T-cell (primary cell): Measurements from ENCODE around the gene REV1. TPM values are rescaled to one million over a fixed set of nuclear protein-coding genes. Genes with fewer than 3 reads are reported as not detected.

Experiments
- ATAC-seq, 4 experiments: fragments of 200-7000 bp in 3 of 4; fragments of 150-1000 bp in 1 of 4; cut with Tn5 transposase; replicated peaks in 1 of 4; 1 replicate in 3 of 4; 2 replicates in 1 of 4; pipeline ENCODE4 v1.10.0; 2021; ENCODE audit warnings: moderate library complexity in 3 of 4, mild to moderate bottlenecking in 2 of 4, moderate number of reproducible peaks in 1 of 4
- CTCF ChIA-PET, 2 donors: fragments of 300-600 bp; sonication (Branson Sonifier 250); formaldehyde crosslinking; loops; one replicate each; lab custom pipeline; 2022; ENCODE audit warnings: antibody characterized with exemption in 2 of 2; lab: Charles Lee
- POLR2A ChIA-PET, 2 donors: fragments of 300-600 bp; sonication (Branson Sonifier 250); formaldehyde crosslinking; loops; one replicate each; lab custom pipeline; 2022; ENCODE audit warnings: antibody characterized with exemption in 2 of 2; lab: Charles Lee
- DNase-seq, 35 experiments: peaks; one replicate each; pipeline versions ENCODE4 v3.0.0 to v3.0.0-alpha.2; 2013 to 2023
- H3K27ac ChIP-seq: one replicate; pipeline ENCODE4 v1.5.1; 2013; ENCODE audit warnings: low read length
- H3K27me3 ChIP-seq, 2 experiments: replicated peaks in 1 of 2; 1 replicate in 1 of 2; 2 replicates in 1 of 2; pipeline versions ENCODE4 v1.6.1 to v1.7.0; 2013; ENCODE audit warnings: low read length in 1 of 2, mixed read lengths in 1 of 2; ENCODE audit not compliant: control insufficient read depth in 2 of 2, insufficient read depth in 2 of 2; ENCODE audit errors: extremely low read depth in 1 of 2
- H3K36me3 ChIP-seq, 2 donors: 1 replicate in 1 of 2; 2 replicates in 1 of 2; pipeline versions ENCODE4 v1.6.1 to v1.7.0; 2013; ENCODE audit warnings: low read length in 1 of 2; ENCODE audit not compliant: control insufficient read depth in 2 of 2, insufficient read depth in 1 of 2; ENCODE audit errors: extremely low read depth in 1 of 2
- H3K4me1 ChIP-seq, 2 experiments: 1 replicate in 1 of 2; 2 replicates in 1 of 2; pipeline versions ENCODE4 v1.6.1 to v1.7.0; 2013; ENCODE audit warnings: low read length in 2 of 2, mixed read lengths in 1 of 2; ENCODE audit not compliant: insufficient read depth in 2 of 2, control insufficient read depth in 1 of 2; ENCODE audit errors: extremely low read depth in 1 of 2
- H3K4me3 ChIP-seq, 2 donors: 1 replicate in 1 of 2; 2 replicates in 1 of 2; pipeline versions ENCODE4 v1.5.1 to v1.7.0; 2013; ENCODE audit warnings: mild to moderate bottlenecking in 2 of 2, low read length in 1 of 2, moderate library complexity in 1 of 2; ENCODE audit not compliant: control insufficient read depth in 1 of 2; ENCODE audit errors: extremely low read depth in 1 of 2
- H3K9me3 ChIP-seq: 2 replicates; pipeline ENCODE4 v1.7.0; 2013
- H3K27ac Mint-ChIP-seq, 2 donors: one replicate each; pipeline ENCODE4 v1.8.0; 2020 to 2021; ENCODE audit warnings: mild to moderate bottlenecking in 2 of 2, mixed read lengths in 2 of 2
- H3K27me3 Mint-ChIP-seq, 2 donors: one replicate each; pipeline ENCODE4 v1.8.0; 2021 to 2022; ENCODE audit warnings: mixed read lengths in 2 of 2
- H3K36me3 Mint-ChIP-seq: one replicate; pipeline ENCODE4 v1.8.0; 2021; ENCODE audit warnings: mixed read lengths
- H3K4me1 Mint-ChIP-seq, 3 donors: one replicate each; pipeline ENCODE4 v1.8.0; 2020 to 2022; ENCODE audit warnings: mixed read lengths in 3 of 3, mild to moderate bottlenecking in 1 of 3
- H3K4me3 Mint-ChIP-seq, 3 donors: one replicate each; pipeline ENCODE4 v1.8.0; 2020 to 2022; ENCODE audit warnings: mild to moderate bottlenecking in 3 of 3, mixed read lengths in 3 of 3, moderate library complexity in 3 of 3
- H3K9me3 Mint-ChIP-seq, 3 donors: one replicate each; pipeline ENCODE4 v1.8.0; 2020 to 2022; ENCODE audit warnings: mixed read lengths in 3 of 3
- whole genome bisulfite sequencing: methylation state at CpG from one replicate; pipeline ENCODE4 v1.1.5; 2013; ENCODE audit warnings: missing lambda C conversion rate; ENCODE audit not compliant: insufficient coverage; 5-methylcytosine and 5-hydroxymethylcytosine counted together
- total RNA-seq, 35 experiments: library from RNA in 6 of 35; stranded (reverse) in 6 of 35; fragments of 120-200 nt in 1 of 35; gene quantifications; one replicate each; pipeline versions ENCODE4 v1.2.1 to v1.2.4 and lab custom pipeline; 2013 to 2026

Gene REV1
- total RNA-seq, 5 donors from 2014 or later (not counting 1 experiment from before 2014, with no cell fraction given): 48.0 to 59.9 (median 50.3) TPM

- Histone ChIP-seq H3K4me1 (no peaks in the 10 kb centered on the region), H3K27ac (no peak overlapping the region), H3K36me3 (peaks cover 2 to 16% of the 10 kb centered on the region in 2 donors), H3K27me3 (no peaks in the 10 kb centered on the region), H3K4me3 (no peak overlapping the region), H3K9me3 (no peaks in the 10 kb centered on the region)
- Mint-ChIP-seq H3K4me1 (peaks cover 4 to 7% (median 4%) of the 10 kb centered on the region in 3 donors), H3K36me3 (peaks cover 21% of the 10 kb centered on the region), H3K27ac (no peak overlapping the region), H3K27me3 (no peaks in the 10 kb centered on the region), H3K9me3 (no peaks in the 10 kb centered on the region), H3K4me3 (no peak overlapping the region)
- DNase-seq (no peak), ATAC-seq (no peak)
- POLR2A ChIA-PET: no interaction called here
- WGBS: 100% methylated on average over 4 of the region's 10 CpGs
- CTCF ChIA-PET: no interaction called here
Observed at GRCh38 chr2:99436874-99437273, 52.9 kb downstream of the REV1 start.

DNA sequence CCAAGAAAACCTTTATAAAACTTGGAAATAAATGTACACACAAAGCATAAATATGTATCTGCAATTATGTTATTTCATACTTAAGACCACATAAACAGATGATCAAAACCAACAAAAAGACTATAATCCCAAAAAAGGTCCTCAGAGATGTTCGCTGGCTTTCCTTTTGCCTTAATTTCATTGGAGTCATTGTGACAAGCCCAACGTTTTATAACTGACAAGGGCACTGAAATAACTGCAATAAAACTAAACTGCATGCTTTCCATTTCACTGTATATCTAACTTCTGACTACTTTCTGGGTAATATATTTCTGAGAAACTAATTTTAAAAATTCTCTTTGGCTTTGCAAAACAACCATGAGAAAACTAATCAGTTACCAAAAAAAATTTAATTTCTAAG lies 56.5 kb downstream of the REV1 start:
- ChIA-PET CTCF (no interaction called here), POLR2A (interaction anchor here in 1 of 2 donors (0.8 kb wide), 1 partner anchor 10 kb away, joined by 3 read pairs; no protein-coding TSS in a partner anchor)
- no peak for DNase-seq
- no peak overlapping the region for H3K27ac ChIP-seq
- H3K4me3 ChIP-seq: no peak overlapping the region
- Mint-ChIP-seq H3K9me3 (no peaks in the 10 kb centered on the region), H3K4me1 (peaks cover 13 to 21% (median 16%) of the 10 kb centered on the region in 3 donors), H3K36me3 (peaks cover 23% of the 10 kb centered on the region), H3K4me3 (no peak overlapping the region), H3K27ac (peak overlapping the region in 1 of 2 donors; percentile 8), H3K27me3 (no peaks in the 10 kb centered on the region)
- H3K36me3 ChIP-seq: peaks cover 7 to 10% of the 10 kb centered on the region in 2 donors
- ATAC-seq: no peak
- H3K27me3 ChIP-seq: no peaks in the 10 kb centered on the region
- no peaks in the 10 kb centered on the region for H3K9me3 ChIP-seq
- no CpG with 5 or more reads among the region's 2 CpGs for WGBS
- H3K4me1 ChIP-seq: no peaks in the 10 kb centered on the region

GRCh38 chr2:99431587-99432275 lies 58.1 kb downstream of the REV1 start:
- H3K4me3 ChIP-seq: no peak overlapping the region
- ChIA-PET CTCF (no interaction called here), POLR2A (no interaction called here)
- ATAC-seq: no peak
- H3K27ac ChIP-seq: no peak overlapping the region
- no peaks in the 10 kb centered on the region for H3K4me1 ChIP-seq
- H3K9me3 ChIP-seq: no peaks in the 10 kb centered on the region
- H3K36me3 ChIP-seq: peaks cover 7 to 22% of the 10 kb centered on the region in 2 donors
- Mint-ChIP-seq H3K4me3 (no peak overlapping the region), H3K36me3 (peaks cover 24% of the 10 kb centered on the region), H3K27ac (peak overlapping the region in 1 of 2 donors; percentile 64), H3K4me1 (peaks cover 8 to 21% (median 16%) of the 10 kb centered on the region in 3 donors), H3K27me3 (no peaks in the 10 kb centered on the region), H3K9me3 (no peaks in the 10 kb centered on the region)
- over 99% methylated on average over 9 of the region's 12 CpGs for WGBS
- no peak for DNase-seq
- no peaks in the 10 kb centered on the region for H3K27me3 ChIP-seq

DNA sequence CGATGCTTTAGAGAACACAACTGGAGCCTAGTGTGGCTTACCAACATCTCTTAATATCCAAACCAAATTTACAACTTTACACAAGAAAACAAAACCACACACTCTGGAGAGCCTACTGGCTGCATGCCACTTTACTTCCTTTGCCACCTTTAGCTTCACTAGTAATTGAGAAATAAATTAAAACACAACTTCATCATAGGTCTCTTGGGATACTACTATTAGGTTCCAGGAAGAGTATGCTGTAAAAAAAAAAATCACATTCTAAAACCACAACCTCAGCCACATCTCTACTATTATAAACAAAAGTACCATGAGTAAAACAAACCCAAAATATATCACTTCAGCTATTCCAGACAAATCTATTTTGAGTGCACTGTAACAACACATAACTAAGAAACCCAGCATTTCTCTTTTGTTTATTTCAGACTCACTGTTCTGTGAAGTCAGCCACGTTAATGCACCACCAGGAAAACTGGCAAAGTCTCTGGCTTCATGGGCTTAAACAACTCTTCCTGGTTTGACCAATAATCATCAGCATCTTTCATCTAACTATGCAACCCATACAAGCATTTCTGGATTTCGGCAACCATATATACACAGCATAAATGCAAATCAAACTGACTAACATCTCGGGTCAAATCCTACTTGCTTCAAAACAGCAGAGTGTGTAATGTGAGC lies 59.1 kb downstream of the REV1 start:
- ChIA-PET POLR2A (no interaction called here), CTCF (interaction anchor here in 1 of 2 donors (0.6 to 0.7 kb wide), 2 partner anchors 141 to 877 kb away, joined by 3 read pairs; no protein-coding TSS in a partner anchor)
- Mint-ChIP-seq H3K36me3 (peaks cover 21% of the 10 kb centered on the region), H3K27me3 (no peaks in the 10 kb centered on the region), H3K27ac (peak overlapping the region; percentile 21 to 77), H3K4me1 (peaks cover 8 to 21% (median 16%) of the 10 kb centered on the region in 3 donors), H3K4me3 (no peak overlapping the region), H3K9me3 (no peaks in the 10 kb centered on the region)
- Histone ChIP-seq H3K9me3 (no peaks in the 10 kb centered on the region), H3K27ac (no peak overlapping the region), H3K36me3 (peaks cover 7 to 26% of the 10 kb centered on the region in 2 donors), H3K4me3 (no peak overlapping the region), H3K4me1 (no peaks in the 10 kb centered on the region), H3K27me3 (no peaks in the 10 kb centered on the region)
- DNase-seq (no peak), ATAC-seq (no peak)
- WGBS: 76% methylated on average over 3 of the region's 4 CpGs

DNA sequence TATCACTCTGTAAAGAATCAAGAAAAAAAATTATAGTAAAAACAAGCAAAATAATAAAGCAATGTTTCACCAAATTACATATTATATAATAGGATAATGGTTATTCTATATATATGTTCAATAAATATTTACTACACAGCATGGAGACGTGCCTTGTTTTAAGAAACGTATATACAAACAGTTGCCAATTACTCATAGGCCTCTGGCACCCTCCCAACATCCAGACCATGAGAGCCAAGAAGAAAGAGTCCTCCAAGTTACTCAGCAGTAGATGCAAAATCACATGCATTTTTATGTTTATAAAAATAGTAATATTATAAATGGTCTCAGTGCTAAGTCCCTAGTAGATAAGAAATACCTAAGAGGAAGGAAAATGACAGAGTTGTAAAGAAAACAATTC lies 64.8 kb downstream of the REV1 start:
- Mint-ChIP-seq H3K27me3 (no peaks in the 10 kb centered on the region), H3K4me1 (no peaks in the 10 kb centered on the region), H3K4me3 (no peak overlapping the region), H3K9me3 (no peaks in the 10 kb centered on the region), H3K27ac (no peak overlapping the region), H3K36me3 (peaks cover 45% of the 10 kb centered on the region)
- no peak overlapping the region for H3K4me3 ChIP-seq
- no peaks in the 10 kb centered on the region for H3K9me3 ChIP-seq
- peaks cover 3 to 59% of the 10 kb centered on the region in 2 donors for H3K36me3 ChIP-seq
- no peak overlapping the region for H3K27ac ChIP-seq
- ATAC-seq: no peak
- no peaks in the 10 kb centered on the region for H3K27me3 ChIP-seq
- WGBS: no CpG with 5 or more reads among the region's 2 CpGs
- ChIA-PET POLR2A (no interaction called here), CTCF (no interaction called here)
- H3K4me1 ChIP-seq: no peaks in the 10 kb centered on the region
- no peak for DNase-seq

- no peak for DNase-seq
- H3K4me1 Mint-ChIP-seq: no peaks in the 10 kb centered on the region
- CTCF ChIA-PET: no interaction called here
- Histone ChIP-seq H3K27ac (no peak overlapping the region), H3K4me1 (no peaks in the 10 kb centered on the region), H3K27me3 (no peaks in the 10 kb centered on the region), H3K36me3 (peaks cover 3 to 66% of the 10 kb centered on the region in 2 donors), H3K9me3 (no peaks in the 10 kb centered on the region), H3K4me3 (no peak overlapping the region)
- POLR2A ChIA-PET: interaction anchor here in 1 of 2 donors (0.5 kb wide), 1 partner anchor 283 kb away, joined by 3 read pairs; no protein-coding TSS in a partner anchor
- no peaks in the 10 kb centered on the region for H3K9me3 Mint-ChIP-seq
- no peaks in the 10 kb centered on the region for H3K27me3 Mint-ChIP-seq
- no peak overlapping the region for H3K4me3 Mint-ChIP-seq
- no peak overlapping the region for H3K27ac Mint-ChIP-seq
- peaks cover 50% of the 10 kb centered on the region for H3K36me3 Mint-ChIP-seq
- no peak for ATAC-seq
Observed at GRCh38 chr2:99424371-99424770, 65.4 kb downstream of the REV1 start.
